GM21825 (cell line): ENCODE data around the gene SIPA1.

Source experiments
- ATAC-seq: cut with Tn5 transposase; IDR thresholded peaks from one replicate; pipeline ENCODE4 v1.9.1; 2021; ENCODE audit warnings: mild to moderate bottlenecking, moderate library complexity; ENCODE audit not compliant: unreplicated experiment

The SIPA1 gene

GRCh38 chr11:65700399-65700798 lies 62.5 kb downstream of the SIPA1 start:
- no peak for ATAC-seq
